GM18505 (cell line): ENCODE results near the gene DBN1.

Source experiments
- ATAC-seq: cut with Tn5 transposase; IDR thresholded peaks from one replicate; pipeline ENCODE4 v1.9.1; 2021; ENCODE audit not compliant: unreplicated experiment
- POLR2A ChIP-seq: IDR thresholded peaks from 4 replicates; pipeline ENCODE4 v1.6.1; 2011; ENCODE audit warnings: borderline replicate concordance; ENCODE audit not compliant: insufficient read depth, insufficient read length; ENCODE audit errors: extremely low read depth

DBN1 gene

DNA sequence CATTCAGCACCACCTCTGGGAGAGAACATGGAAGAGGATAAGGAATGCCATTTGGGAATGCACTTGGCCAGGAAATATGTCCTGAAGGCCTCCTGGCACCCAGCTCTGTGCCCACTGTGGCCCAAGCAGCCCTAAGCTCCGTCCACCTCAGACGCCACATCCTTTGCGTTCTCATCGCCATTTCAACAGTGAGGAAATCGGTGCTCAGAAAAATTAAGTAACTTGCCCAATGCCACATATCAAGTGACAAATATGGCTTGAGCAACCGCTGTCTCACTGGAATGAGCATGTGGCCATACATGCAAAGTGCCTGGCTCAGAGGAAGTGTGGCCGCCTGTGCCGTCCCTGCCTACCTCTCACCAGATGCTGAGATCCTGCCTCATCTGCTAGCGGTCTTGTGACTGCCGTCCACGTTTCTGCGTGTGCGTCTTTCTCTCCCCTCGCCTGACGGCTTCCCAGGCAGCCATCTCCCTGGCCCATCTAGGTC, 37.2 kb upstream of the DBN1 start:
- peak; percentile 33 for ATAC-seq

DNA sequence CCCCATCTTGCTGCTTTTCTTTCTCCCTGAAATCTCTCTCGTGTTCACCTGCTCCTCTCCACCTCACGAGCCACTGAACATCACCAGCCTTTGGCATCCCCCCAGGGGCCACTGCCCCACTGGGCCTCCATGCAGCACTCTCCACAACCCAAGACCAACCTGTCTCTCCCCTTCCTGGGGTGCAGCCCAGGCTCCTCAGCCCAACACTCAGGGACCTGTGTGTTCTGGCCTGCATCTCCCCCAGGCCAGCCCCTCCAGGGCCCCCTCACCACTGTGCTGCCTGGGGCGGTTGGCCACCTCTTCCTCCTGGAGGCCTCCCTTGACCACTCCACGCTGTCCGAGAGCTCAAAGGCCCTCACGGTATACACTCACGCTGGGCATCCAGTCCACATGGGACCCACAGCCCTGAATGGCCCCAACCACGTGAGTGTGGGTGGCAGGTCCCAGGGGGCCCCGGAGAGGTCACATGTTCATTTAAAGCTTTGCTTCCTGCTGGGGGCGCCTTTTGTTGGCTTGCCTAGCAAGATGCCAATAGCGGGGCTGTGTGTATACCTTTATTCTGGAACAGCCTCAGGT, 36.6 kb upstream of the DBN1 start:
- no peak for ATAC-seq
- no peak for TF ChIP-seq POLR2A

More for the DNA sequence above, 37.2 kb upstream of the DBN1 start:
- TF ChIP-seq POLR2A, result peak; percentile 51

DNA sequence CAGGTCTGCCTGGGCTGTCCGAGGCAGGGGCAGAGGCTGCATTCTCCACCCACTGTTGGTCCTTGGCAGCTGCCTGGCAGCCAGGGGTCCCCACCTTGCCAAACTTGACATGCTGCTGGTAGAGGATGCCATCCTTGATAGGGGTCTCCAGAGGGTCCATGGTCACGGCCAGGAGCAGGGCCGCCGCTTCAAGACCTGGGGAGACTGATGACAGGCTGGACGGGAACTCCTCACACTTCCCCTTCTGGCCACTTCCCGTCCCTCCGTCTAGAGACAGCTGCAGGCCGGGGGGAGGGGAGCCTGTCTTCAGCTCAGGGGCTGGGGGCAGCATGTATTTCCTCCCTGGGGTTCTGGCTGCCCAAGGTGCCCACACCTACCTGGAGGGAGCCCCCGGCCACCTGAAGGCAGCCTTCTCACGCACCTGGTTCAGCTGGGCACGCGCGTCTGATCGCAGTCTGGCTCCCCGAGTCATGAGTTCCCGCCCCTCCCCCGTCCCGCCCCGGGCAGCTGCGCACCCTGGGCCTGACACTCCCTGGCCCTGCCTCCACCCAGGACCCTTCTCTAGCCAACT, 36.0 kb upstream of the DBN1 start, which contains the start of gene DOK3:
TSS of gene DOK3 (minus strand) at position 446 of the 571 bp plus-strand sequence. CDS start at position 160, 286 bp downstream.
- peak; percentile 25 for TF ChIP-seq POLR2A
- ATAC-seq, result no peak

- no peak for ATAC-seq
- TF ChIP-seq POLR2A, result peak; percentile 79
Measured at GRCh38 chr5:177508837-177509236, 35.4 kb upstream of the DBN1 start.

DNA sequence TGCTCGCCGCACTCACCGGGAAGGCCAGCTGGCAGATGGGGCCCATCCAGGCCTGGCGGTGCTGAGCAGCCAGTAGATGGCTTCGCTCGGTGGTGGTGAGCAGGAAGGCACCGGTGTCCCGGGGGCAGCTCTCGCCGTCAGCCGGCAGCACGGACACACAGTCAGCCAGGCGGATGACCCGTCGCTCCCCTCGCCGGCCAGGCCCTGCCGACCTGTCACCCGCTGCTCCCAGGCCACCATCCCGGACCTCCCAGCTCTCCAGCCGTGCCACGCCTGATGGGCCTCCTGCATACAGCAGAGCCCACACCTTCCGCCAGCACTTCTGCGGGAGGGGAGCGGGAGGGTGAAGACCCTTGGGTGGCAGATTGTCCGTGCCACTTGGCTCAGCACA, 34.8 kb upstream of the DBN1 start:
- no peak for ATAC-seq
- TF ChIP-seq POLR2A, result no peak

- no peak for ATAC-seq
- TF ChIP-seq POLR2A, result no peak
Measured at GRCh38 chr5:177507596-177508220, 34.3 kb upstream of the DBN1 start.

DNA sequence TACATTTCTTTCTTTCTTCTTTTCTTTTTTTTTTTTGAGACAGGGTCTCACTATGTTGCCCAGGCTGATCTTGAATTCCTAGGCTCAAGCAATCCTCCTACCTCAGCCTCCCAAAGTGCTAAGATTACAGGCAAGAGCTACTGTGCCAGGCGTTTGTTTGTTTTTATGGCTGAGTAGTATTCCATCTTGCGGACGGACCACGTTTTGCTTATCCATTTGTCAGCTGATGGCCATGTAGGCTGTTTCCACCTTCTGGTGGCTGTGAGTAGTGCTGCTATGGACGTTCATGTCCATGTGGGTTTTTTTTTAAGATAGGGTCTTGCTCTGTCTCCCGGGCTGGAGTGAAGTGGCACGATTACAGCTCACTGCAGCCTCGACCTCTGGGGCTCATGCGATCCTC, 33.7 kb upstream of the DBN1 start:
- no peak for TF ChIP-seq POLR2A
- no peak for ATAC-seq

DNA sequence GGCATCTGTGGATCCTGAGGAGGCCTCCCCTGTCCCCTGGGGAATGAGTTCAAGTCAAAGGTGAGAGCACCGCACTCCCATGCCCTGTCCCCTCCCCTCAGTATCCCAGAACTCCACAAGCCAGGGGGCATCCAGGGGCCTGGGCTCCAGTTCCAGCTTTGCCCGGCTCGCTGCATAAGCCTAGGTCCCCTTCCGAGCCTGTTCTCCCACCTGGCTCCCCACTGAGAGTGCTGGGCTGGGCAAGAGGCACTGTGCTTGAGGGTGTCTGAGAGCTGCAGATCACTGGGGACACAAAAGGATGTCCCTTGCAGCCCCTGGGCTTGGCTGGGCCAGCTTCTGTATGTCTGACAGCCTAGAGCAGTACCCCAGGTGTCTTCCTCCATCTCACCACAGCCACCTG, 31.6 kb upstream of the DBN1 start:
- peak; percentile 11 for TF ChIP-seq POLR2A
- no peak for ATAC-seq

DNA sequence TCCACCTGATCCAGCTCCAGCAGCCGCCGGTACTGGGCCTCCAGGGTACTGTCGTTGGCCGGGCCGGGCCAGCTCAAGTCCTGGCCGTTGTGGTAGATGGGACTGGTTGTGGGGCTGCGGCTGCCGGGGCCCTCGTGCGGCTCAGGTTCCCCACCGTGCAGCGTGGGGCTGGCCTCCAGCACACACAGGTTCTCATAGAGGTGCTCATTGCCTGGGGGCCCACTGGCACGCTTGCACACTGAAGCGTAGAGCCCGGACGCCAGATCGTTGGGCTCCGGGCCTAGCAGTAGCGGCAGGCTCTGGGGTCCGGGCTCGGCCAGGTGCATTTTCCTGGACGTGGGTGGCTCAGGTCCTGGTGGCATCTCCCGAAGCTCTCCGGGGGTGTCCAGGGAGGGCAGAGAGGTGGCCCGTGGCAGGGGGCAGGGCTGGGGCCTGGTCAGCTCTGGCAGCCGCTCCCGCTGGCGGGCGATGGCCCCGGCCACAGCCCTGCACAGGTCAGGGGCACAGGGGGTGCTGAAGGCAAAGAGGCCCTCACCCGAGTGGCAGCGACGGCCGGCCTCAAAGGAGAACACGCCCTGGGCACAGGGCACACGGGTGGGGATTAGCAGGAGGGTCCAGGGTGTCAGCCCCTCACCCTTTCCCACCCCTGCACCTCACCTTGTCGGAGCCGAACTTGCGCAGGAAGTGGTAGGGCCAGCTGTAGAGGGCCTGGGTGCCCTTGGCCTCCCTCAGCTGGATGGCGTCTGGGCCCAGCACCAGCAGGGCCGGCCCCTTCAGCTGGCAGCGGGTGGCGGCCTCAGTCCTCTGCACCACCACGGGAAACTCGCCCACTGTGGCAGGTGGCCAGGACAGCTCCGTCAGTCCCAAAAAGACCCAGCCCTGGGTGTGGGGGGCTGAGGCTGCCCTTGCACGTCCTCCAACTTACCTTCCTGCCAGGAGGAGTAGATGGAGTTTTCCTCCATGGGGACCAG, 30.9 kb upstream of the DBN1 start:
- ATAC-seq, result no peak
- TF ChIP-seq POLR2A, result peak; percentile 6

GRCh38 chr5:177503351-177504085, 30.1 kb upstream of the DBN1 start:
- no peak for TF ChIP-seq POLR2A
- no peak for ATAC-seq

DNA sequence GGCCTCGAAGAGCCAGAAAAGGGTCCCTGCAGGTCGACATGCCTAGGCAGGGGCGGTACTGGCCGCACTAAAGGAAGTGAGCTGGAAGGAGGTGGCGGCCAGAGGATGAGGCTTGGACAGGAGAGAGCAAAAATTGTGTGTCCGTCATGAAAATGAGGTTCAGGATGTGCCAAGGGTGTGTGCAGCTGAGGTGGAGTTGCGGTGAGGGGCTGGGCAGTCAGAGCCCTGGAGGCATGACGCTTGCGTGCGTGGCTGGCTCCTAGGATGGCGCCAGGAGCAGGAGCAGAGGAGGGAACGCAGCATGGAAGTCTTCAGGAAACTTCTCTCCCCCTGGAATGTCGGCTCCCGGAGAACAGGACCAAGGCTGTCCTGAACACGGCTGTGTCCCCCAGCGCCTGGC, 29.5 kb upstream of the DBN1 start:
- ATAC-seq, result no peak
- TF ChIP-seq POLR2A, result peak; percentile 19

DNA sequence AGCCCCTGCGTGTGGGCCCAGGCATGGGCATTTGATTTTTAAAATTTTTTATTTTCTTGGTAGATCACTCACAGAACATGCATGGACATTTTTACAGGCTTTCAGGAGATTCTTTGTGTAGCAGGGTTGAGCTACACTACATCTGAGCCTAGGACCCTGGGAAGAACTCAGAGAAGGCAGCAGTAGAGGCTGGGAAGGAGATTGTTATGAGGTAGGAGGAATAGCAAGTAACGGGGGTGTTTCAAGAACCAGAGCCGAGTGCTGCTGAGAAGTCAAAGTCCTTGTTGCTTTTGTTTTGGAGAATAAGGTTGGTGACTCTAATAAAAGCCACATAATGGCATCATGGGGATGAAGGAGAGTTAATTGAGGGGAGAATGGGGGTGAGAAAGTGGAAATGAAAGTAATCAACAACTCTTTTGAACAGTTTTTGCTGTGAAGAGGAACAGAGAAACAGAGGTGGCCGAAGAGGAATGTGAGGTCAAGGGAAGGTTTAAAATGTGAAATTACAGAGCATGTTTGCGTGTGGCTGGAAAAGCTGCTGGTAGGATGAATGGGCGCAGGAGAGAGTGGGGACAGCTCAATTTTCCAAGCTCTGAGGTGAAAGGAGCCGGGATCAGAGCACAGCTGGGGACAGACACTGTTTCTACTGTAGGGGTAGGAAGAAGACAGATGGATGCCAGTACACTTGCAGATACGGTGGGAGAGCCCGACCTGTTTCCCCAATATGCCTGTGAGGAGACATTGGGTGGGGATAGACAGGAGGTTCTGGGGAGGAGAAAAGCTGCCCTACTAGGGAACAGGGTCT, 28.6 kb upstream of the DBN1 start:
- no peak for ATAC-seq
- no peak for TF ChIP-seq POLR2A
